Measurements from ENCODE around the gene GGTLC1.
A peak's percentile ranks its signal among the peaks of the same experiment; 100 is the strongest.

GGTLC1 gene

DNA sequence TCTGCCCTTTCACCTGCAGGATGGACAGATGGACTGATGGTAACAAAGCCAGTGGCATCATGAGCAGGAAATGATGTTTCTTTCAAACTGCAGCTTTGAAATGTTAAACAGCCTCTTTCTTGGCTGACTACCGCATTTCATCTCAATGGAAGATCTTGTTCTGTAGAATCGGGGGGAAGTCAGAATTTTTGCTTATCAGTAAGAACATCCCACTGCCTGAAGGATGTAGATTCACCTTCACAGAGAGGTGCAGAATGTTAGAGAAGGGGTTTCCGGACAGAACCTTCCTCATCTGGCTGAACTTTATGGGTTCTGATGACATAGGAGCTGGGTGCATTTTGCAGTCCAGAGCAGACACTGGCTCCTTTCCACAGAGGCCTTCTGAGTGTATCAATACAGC is 32.7 kb downstream of the GGTLC1 start:
- H3K4me3 ChIP-seq (ENCODE audit: low read length) = peak overlapping the region; percentile 10
- no peaks in the 10 kb centered on the region for H3K27me3 ChIP-seq (ENCODE audit: control insufficient read depth, insufficient read depth, low read length)
- H3K4me1 ChIP-seq (ENCODE audit: control insufficient read depth, low read depth, low read length) = peaks cover 14% of the 10 kb centered on the region
- H3K9ac ChIP-seq (ENCODE audit: low read length) = no peak overlapping the region
- H3K27ac ChIP-seq (ENCODE audit: low read length) = no peak overlapping the region
- no peaks in the 10 kb centered on the region for H3K36me3 ChIP-seq (ENCODE audit: control insufficient read depth, low read depth, low read length)
- no peaks in the 10 kb centered on the region for H3K9me3 ChIP-seq (ENCODE audit: control insufficient read depth, low read depth, low read length)

- Histone ChIP-seq H3K36me3 (ENCODE audit: control insufficient read depth, low read depth, low read length) (no peaks in the 10 kb centered on the region), H3K9ac (ENCODE audit: low read length) (no peak overlapping the region), H3K4me1 (ENCODE audit: control insufficient read depth, low read depth, low read length) (peaks cover 14% of the 10 kb centered on the region), H3K4me3 (ENCODE audit: low read length) (no peak overlapping the region), H3K27ac (ENCODE audit: low read length) (no peak overlapping the region), H3K27me3 (ENCODE audit: control insufficient read depth, insufficient read depth, low read length) (no peaks in the 10 kb centered on the region), H3K9me3 (ENCODE audit: control insufficient read depth, low read depth, low read length) (no peaks in the 10 kb centered on the region)
Observed at GRCh38 chr20:23954008-23954745, 34.4 kb downstream of the GGTLC1 start.

DNA sequence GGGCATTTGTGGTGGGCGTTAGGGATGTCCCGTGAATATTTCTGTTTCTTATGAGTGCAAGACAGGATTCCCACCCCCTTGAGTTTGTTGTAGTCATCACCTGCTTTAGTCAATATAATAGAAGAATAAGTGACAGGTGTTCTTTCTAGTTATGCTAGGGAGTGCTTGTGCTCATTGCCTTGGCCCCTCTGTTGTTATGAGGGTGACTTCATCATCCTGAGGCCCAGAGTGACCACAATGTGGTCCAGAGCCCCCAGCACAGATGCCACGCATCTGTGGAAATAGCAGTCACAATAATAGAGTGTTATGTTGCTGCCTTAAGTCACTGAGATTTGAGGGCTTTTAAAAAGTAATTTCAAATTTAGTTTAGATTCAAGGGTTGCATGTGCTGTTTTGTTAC is 42.4 kb downstream of the GGTLC1 start:
- no peak overlapping the region for H3K9ac ChIP-seq (ENCODE audit: low read length)
- no peaks in the 10 kb centered on the region for H3K4me1 ChIP-seq (ENCODE audit: control insufficient read depth, low read depth, low read length)
- H3K9me3 ChIP-seq (ENCODE audit: control insufficient read depth, low read depth, low read length) = no peaks in the 10 kb centered on the region
- no peak overlapping the region for H3K27ac ChIP-seq (ENCODE audit: low read length)
- H3K27me3 ChIP-seq (ENCODE audit: control insufficient read depth, insufficient read depth, low read length) = no peaks in the 10 kb centered on the region
- no peaks in the 10 kb centered on the region for H3K36me3 ChIP-seq (ENCODE audit: control insufficient read depth, low read depth, low read length)
- H3K4me3 ChIP-seq (ENCODE audit: low read length) = no peak overlapping the region

DNA sequence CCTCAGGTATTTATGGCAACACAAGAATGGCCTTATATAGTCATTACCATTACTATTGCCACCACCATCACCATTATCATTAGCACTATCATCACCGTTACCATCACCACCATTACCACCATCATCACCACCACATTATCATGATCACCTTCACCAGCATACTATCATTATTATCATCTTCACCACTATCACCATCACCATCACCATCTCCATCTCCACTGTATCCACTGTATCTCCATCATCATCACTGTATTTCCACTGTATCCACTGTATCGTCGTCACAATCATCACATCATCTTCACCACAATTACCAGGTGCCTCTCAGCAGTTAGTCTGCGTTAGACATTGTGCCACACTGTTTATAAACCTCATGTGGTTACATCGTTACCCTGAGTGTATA is 45.3 kb downstream of the GGTLC1 start:
- H3K27ac ChIP-seq (ENCODE audit: low read length) = no peak overlapping the region

GRCh38 chr20:23939641-23940040 is 48.9 kb downstream of the GGTLC1 start:
- Histone ChIP-seq H3K9me3 (ENCODE audit: control insufficient read depth, low read depth, low read length) (no peaks in the 10 kb centered on the region), H3K27me3 (ENCODE audit: control insufficient read depth, insufficient read depth, low read length) (no peaks in the 10 kb centered on the region), H3K4me1 (ENCODE audit: control insufficient read depth, low read depth, low read length) (no peaks in the 10 kb centered on the region), H3K9ac (ENCODE audit: low read length) (no peak overlapping the region), H3K27ac (ENCODE audit: low read length) (no peak overlapping the region), H3K36me3 (ENCODE audit: control insufficient read depth, low read depth, low read length) (no peaks in the 10 kb centered on the region), H3K4me3 (ENCODE audit: low read length) (no peak overlapping the region)

More for the DNA sequence above, 45.3 kb downstream of the GGTLC1 start:
- H3K4me3 ChIP-seq (ENCODE audit: low read length) = no peak overlapping the region
- no peaks in the 10 kb centered on the region for H3K36me3 ChIP-seq (ENCODE audit: control insufficient read depth, low read depth, low read length)
- H3K27me3 ChIP-seq (ENCODE audit: control insufficient read depth, insufficient read depth, low read length) = no peaks in the 10 kb centered on the region
- H3K4me1 ChIP-seq (ENCODE audit: control insufficient read depth, low read depth, low read length) = no peaks in the 10 kb centered on the region
- no peak overlapping the region for H3K9ac ChIP-seq (ENCODE audit: low read length)
- H3K9me3 ChIP-seq (ENCODE audit: control insufficient read depth, low read depth, low read length) = no peaks in the 10 kb centered on the region

- no peak overlapping the region for H3K27ac ChIP-seq (ENCODE audit: low read length)
- H3K9me3 ChIP-seq (ENCODE audit: control insufficient read depth, low read depth, low read length) = no peaks in the 10 kb centered on the region
- H3K27me3 ChIP-seq (ENCODE audit: control insufficient read depth, insufficient read depth, low read length) = no peaks in the 10 kb centered on the region
- no peaks in the 10 kb centered on the region for H3K36me3 ChIP-seq (ENCODE audit: control insufficient read depth, low read depth, low read length)
- H3K4me3 ChIP-seq (ENCODE audit: low read length) = no peak overlapping the region
- no peak overlapping the region for H3K9ac ChIP-seq (ENCODE audit: low read length)
- H3K4me1 ChIP-seq (ENCODE audit: control insufficient read depth, low read depth, low read length) = no peaks in the 10 kb centered on the region
Observed at GRCh38 chr20:23939063-23939462, 49.5 kb downstream of the GGTLC1 start.

GRCh38 chr20:23938118-23938438 is 50.5 kb downstream of the GGTLC1 start:
- Histone ChIP-seq H3K9me3 (ENCODE audit: control insufficient read depth, low read depth, low read length) (no peaks in the 10 kb centered on the region), H3K27me3 (ENCODE audit: control insufficient read depth, insufficient read depth, low read length) (no peaks in the 10 kb centered on the region), H3K4me3 (ENCODE audit: low read length) (no peak overlapping the region), H3K27ac (ENCODE audit: low read length) (no peak overlapping the region), H3K36me3 (ENCODE audit: control insufficient read depth, low read depth, low read length) (no peaks in the 10 kb centered on the region), H3K9ac (ENCODE audit: low read length) (no peak overlapping the region), H3K4me1 (ENCODE audit: control insufficient read depth, low read depth, low read length) (no peaks in the 10 kb centered on the region)

GRCh38 chr20:23937303-23938117 is 51.1 kb downstream of the GGTLC1 start:
- Histone ChIP-seq H3K27ac (ENCODE audit: low read length) (no peak overlapping the region), H3K9me3 (ENCODE audit: control insufficient read depth, low read depth, low read length) (no peaks in the 10 kb centered on the region), H3K4me1 (ENCODE audit: control insufficient read depth, low read depth, low read length) (no peaks in the 10 kb centered on the region), H3K36me3 (ENCODE audit: control insufficient read depth, low read depth, low read length) (no peaks in the 10 kb centered on the region), H3K9ac (ENCODE audit: low read length) (no peak overlapping the region), H3K4me3 (ENCODE audit: low read length) (no peak overlapping the region), H3K27me3 (ENCODE audit: control insufficient read depth, insufficient read depth, low read length) (no peaks in the 10 kb centered on the region)
